Measurements from ENCODE around the gene STK17A. TPM values are rescaled to one million over a fixed set of nuclear protein-coding genes. Genes with fewer than 3 reads are reported as not detected.

STK17A gene
- total and polyA plus RNA-seq, 4 donors: 11.7 to 34.7 (median 22.0) TPM

GRCh38 chr7:43600056-43600455 is 17.1 kb downstream of the STK17A start:
- Histone ChIP-seq H3K27ac (ENCODE audit: low read depth in 1 of 2, low read length in 1 of 2) (no peak overlapping the region), H3K4me1 (ENCODE audit: control insufficient read depth in 5 of 5, insufficient read depth in 5 of 5, low read length in 5 of 5) (no peaks in the 10 kb centered on the region), H3K4me3 (no peak overlapping the region), H3K36me3 (ENCODE audit: control insufficient read depth in 4 of 4, insufficient read depth in 4 of 4, low read length in 4 of 4) (peaks cover 0 to 14% (median 6%) of the 10 kb centered on the region in 4 donors), H3K27me3 (ENCODE audit: control insufficient read depth in 3 of 3, insufficient read depth in 3 of 3, low read length in 2 of 3) (no peaks in the 10 kb centered on the region), H3K9me3 (ENCODE audit: control insufficient read depth in 4 of 4, insufficient read depth in 3 of 4, low read length in 3 of 4) (no peaks in the 10 kb centered on the region), H3K9ac (ENCODE audit: insufficient read depth in 1 of 2, low read length in 2 of 2) (no peak overlapping the region)
- TF ChIP-seq, protein P1, sequence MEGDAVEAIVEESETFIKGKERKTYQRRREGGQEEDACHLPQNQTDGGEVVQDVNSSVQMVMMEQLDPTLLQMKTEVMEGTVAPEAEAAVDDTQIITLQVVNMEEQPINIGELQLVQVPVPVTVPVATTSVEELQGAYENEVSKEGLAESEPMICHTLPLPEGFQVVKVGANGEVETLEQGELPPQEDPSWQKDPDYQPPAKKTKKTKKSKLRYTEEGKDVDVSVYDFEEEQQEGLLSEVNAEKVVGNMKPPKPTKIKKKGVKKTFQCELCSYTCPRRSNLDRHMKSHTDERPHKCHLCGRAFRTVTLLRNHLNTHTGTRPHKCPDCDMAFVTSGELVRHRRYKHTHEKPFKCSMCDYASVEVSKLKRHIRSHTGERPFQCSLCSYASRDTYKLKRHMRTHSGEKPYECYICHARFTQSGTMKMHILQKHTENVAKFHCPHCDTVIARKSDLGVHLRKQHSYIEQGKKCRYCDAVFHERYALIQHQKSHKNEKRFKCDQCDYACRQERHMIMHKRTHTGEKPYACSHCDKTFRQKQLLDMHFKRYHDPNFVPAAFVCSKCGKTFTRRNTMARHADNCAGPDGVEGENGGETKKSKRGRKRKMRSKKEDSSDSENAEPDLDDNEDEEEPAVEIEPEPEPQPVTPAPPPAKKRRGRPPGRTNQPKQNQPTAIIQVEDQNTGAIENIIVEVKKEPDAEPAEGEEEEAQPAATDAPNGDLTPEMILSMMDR (IDR thresholded peaks at IDR 0.05; ENCODE audit: control extremely low read depth, extremely low read depth): no peak
- DNase-seq: no peak
- no peak for ATAC-seq (ENCODE audit: insufficient read depth, low FRiP score)
- 94 to 96% methylated on average over 3 of the region's 3 CpGs for WGBS, 2 donors

- Histone ChIP-seq H3K9ac (ENCODE audit: insufficient read depth in 1 of 2, low read length in 2 of 2) (no peak overlapping the region), H3K36me3 (ENCODE audit: control insufficient read depth in 4 of 4, insufficient read depth in 4 of 4, low read length in 4 of 4) (peaks cover 0 to 13% (median 6%) of the 10 kb centered on the region in 4 donors), H3K4me1 (ENCODE audit: control insufficient read depth in 5 of 5, insufficient read depth in 5 of 5, low read length in 5 of 5) (no peaks in the 10 kb centered on the region), H3K9me3 (ENCODE audit: control insufficient read depth in 4 of 4, insufficient read depth in 3 of 4, low read length in 3 of 4) (no peaks in the 10 kb centered on the region), H3K27me3 (ENCODE audit: control insufficient read depth in 3 of 3, insufficient read depth in 3 of 3, low read length in 2 of 3) (no peaks in the 10 kb centered on the region), H3K27ac (ENCODE audit: low read depth in 1 of 2, low read length in 1 of 2) (no peak overlapping the region), H3K4me3 (no peak overlapping the region)
- TF ChIP-seq, protein P1 (IDR thresholded peaks at IDR 0.05; ENCODE audit: control extremely low read depth, extremely low read depth): no peak
- ATAC-seq (ENCODE audit: insufficient read depth, low FRiP score): no peak
- DNase-seq: no peak
- 73 to 94% methylated on average over 1 of the region's 1 CpG for whole genome bisulfite sequencing, 2 donors
These were observed 19.3 kb downstream of the STK17A start for GRCh38 chr7:43602256-43602655.

GRCh38 chr7:43604251-43604650 is 21.3 kb downstream of the STK17A start:
- peaks cover 0 to 2% (median 0%) of the 10 kb centered on the region in 5 donors for H3K4me1 ChIP-seq (ENCODE audit: control insufficient read depth in 5 of 5, insufficient read depth in 5 of 5, low read length in 5 of 5)
- H3K4me3 ChIP-seq: no peak overlapping the region
- no peak overlapping the region for H3K9ac ChIP-seq (ENCODE audit: insufficient read depth in 1 of 2, low read length in 2 of 2)
- DNase-seq: no peak
- ATAC-seq (ENCODE audit: insufficient read depth, low FRiP score): no peak
- no peaks in the 10 kb centered on the region for H3K9me3 ChIP-seq (ENCODE audit: control insufficient read depth in 4 of 4, insufficient read depth in 3 of 4, low read length in 3 of 4)
- TF ChIP-seq, protein P1 (IDR thresholded peaks at IDR 0.05; ENCODE audit: control extremely low read depth, extremely low read depth): no peak
- WGBS, 2 donors: 94 to 98% methylated on average over 1 of the region's 1 CpG
- no peak overlapping the region for H3K27ac ChIP-seq (ENCODE audit: low read depth in 1 of 2, low read length in 1 of 2)
- H3K27me3 ChIP-seq (ENCODE audit: control insufficient read depth in 3 of 3, insufficient read depth in 3 of 3, low read length in 2 of 3): no peaks in the 10 kb centered on the region
- H3K36me3 ChIP-seq (ENCODE audit: control insufficient read depth in 4 of 4, insufficient read depth in 4 of 4, low read length in 4 of 4): peaks cover 0 to 11% (median 6%) of the 10 kb centered on the region in 4 donors

DNA sequence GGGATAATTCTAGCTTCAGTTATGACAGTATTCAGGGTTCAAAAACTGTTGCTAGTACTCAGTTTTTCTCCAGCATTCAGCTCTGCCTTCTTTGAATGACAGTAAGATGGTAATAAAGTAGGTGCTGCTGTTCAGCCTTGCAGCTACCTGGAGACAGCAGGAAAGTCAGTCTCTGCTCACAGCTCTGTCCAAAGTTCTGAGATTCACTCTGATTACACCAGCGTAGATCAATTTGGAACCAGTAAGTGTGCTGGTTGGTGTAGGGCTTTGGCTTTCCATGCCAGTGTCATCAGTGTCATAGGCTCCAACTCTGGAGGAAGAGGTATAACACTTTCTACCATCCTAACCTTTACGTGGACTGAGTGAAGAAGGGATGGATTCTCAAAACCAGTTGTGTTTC is 26.2 kb downstream of the STK17A start:
- whole genome bisulfite sequencing, 2 donors: 94 to 95% methylated on average over 2 of the region's 2 CpGs
- Histone ChIP-seq H3K9ac (ENCODE audit: insufficient read depth in 1 of 2, low read length in 2 of 2) (no peak overlapping the region), H3K4me1 (ENCODE audit: control insufficient read depth in 5 of 5, insufficient read depth in 5 of 5, low read length in 5 of 5) (peaks cover 0 to 9% (median 0%) of the 10 kb centered on the region in 5 donors), H3K36me3 (ENCODE audit: control insufficient read depth in 4 of 4, insufficient read depth in 4 of 4, low read length in 4 of 4) (peaks cover 0 to 13% (median 11%) of the 10 kb centered on the region in 4 donors), H3K27ac (ENCODE audit: low read depth in 1 of 2, low read length in 1 of 2) (no peak overlapping the region), H3K4me3 (no peak overlapping the region), H3K9me3 (ENCODE audit: control insufficient read depth in 4 of 4, insufficient read depth in 3 of 4, low read length in 3 of 4) (no peaks in the 10 kb centered on the region), H3K27me3 (ENCODE audit: control insufficient read depth in 3 of 3, insufficient read depth in 3 of 3, low read length in 2 of 3) (no peaks in the 10 kb centered on the region)
- ATAC-seq (ENCODE audit: insufficient read depth, low FRiP score): no peak
- TF ChIP-seq, protein P1 (IDR thresholded peaks at IDR 0.05; ENCODE audit: control extremely low read depth, extremely low read depth): no peak
- DNase-seq: no peak
